Chondrocyte (in vitro differentiated cells): ENCODE data around the gene PHACTR1. TPM values are rescaled to one million over a fixed set of nuclear protein-coding genes. Genes with fewer than 3 reads are reported as not detected.

Source experiments
- DNase-seq: peaks from one replicate; pipeline ENCODE4 v3.0.0; 2021; ENCODE audit warnings: mixed read lengths, low spot score
- H3K27ac Mint-ChIP-seq: one replicate; pipeline ENCODE4 v1.8.0; 2021; ENCODE audit warnings: mild to moderate bottlenecking, moderate library complexity, mixed read lengths; ENCODE audit not compliant: unreplicated experiment
- H3K27me3 Mint-ChIP-seq: 2 replicates; pipeline ENCODE4 v1.8.0; 2021; ENCODE audit warnings: low read depth, mixed read lengths
- H3K36me3 Mint-ChIP-seq: 2 replicates; pipeline ENCODE4 v1.8.0; 2021; ENCODE audit warnings: low read depth, mixed read lengths
- H3K4me1 Mint-ChIP-seq: 2 replicates; pipeline ENCODE4 v1.8.0; 2021; ENCODE audit warnings: low read depth, mild to moderate bottlenecking, mixed read lengths
- H3K4me3 Mint-ChIP-seq: one replicate; pipeline ENCODE4 v1.8.0; 2021; ENCODE audit warnings: mild to moderate bottlenecking, moderate library complexity, mixed read lengths; ENCODE audit not compliant: unreplicated experiment
- H3K9me3 Mint-ChIP-seq: 2 replicates; pipeline ENCODE4 v1.8.0; 2021; ENCODE audit warnings: low read depth, mixed read lengths
- total RNA-seq: library from RNA; stranded (reverse); gene quantifications from 3 replicates; pipeline ENCODE4 v1.2.1, GENCODE V29; 2021
- TF ChIP-seq, protein P1 (sequence below): fragments of 200-600 bp; sonication (generic); IDR thresholded peaks from 2 replicates; pipeline ENCODE4 v1.5.0; 2021; ENCODE audit warnings: antibody characterized with exemption, mild to moderate bottlenecking, moderate library complexity

The PHACTR1 gene
- total RNA-seq, 1 donor from 2014 or later, result 2.1 TPM

GRCh38 chr6:13049666-13050254 lies 333.2 kb downstream of the PHACTR1 start:
- Mint-ChIP-seq H3K27me3 (peaks cover 13% of the 10 kb centered on the region), H3K4me1 (no peaks in the 10 kb centered on the region), H3K27ac (no peak overlapping the region), H3K9me3 (no peaks in the 10 kb centered on the region), H3K36me3 (no peaks in the 10 kb centered on the region), H3K4me3 (no peak overlapping the region)
- TF ChIP-seq, protein P1, sequence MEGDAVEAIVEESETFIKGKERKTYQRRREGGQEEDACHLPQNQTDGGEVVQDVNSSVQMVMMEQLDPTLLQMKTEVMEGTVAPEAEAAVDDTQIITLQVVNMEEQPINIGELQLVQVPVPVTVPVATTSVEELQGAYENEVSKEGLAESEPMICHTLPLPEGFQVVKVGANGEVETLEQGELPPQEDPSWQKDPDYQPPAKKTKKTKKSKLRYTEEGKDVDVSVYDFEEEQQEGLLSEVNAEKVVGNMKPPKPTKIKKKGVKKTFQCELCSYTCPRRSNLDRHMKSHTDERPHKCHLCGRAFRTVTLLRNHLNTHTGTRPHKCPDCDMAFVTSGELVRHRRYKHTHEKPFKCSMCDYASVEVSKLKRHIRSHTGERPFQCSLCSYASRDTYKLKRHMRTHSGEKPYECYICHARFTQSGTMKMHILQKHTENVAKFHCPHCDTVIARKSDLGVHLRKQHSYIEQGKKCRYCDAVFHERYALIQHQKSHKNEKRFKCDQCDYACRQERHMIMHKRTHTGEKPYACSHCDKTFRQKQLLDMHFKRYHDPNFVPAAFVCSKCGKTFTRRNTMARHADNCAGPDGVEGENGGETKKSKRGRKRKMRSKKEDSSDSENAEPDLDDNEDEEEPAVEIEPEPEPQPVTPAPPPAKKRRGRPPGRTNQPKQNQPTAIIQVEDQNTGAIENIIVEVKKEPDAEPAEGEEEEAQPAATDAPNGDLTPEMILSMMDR, result peak; percentile 18
- no peak for DNase-seq

GRCh38 chr6:13053006-13053461 lies 336.5 kb downstream of the PHACTR1 start:
- TF ChIP-seq, protein P1, result no peak
- Mint-ChIP-seq H3K36me3 (peaks cover 1% of the 10 kb centered on the region), H3K9me3 (no peaks in the 10 kb centered on the region), H3K27me3 (peaks cover 19% of the 10 kb centered on the region), H3K27ac (no peak overlapping the region), H3K4me3 (no peak overlapping the region), H3K4me1 (no peaks in the 10 kb centered on the region)
- DNase-seq, result no peak

DNA sequence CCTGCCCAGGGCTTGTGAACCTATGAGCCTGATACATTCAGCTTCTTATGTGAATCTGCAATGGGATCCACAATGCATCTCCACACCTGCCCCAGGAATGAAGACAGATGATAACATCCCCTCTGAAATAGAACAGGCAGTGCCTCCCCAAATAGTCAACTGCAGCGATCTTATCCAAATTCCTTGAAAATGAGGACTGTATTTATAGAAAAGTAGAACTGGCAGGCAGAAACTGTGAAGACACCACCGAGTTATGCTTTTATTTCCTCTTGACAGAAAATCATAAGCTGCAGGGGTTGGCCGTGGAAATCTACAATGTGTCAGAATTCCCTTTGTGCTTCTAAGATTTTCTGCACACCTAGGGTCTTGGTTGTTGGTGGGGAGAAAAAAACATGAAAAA lies 341.5 kb downstream of the PHACTR1 start:
- Mint-ChIP-seq H3K27me3 (peaks cover 6% of the 10 kb centered on the region), H3K9me3 (no peaks in the 10 kb centered on the region), H3K4me1 (no peaks in the 10 kb centered on the region), H3K36me3 (peaks cover 1% of the 10 kb centered on the region), H3K4me3 (no peak overlapping the region), H3K27ac (no peak overlapping the region)
- TF ChIP-seq, protein P1, result no peak
- no peak for DNase-seq

DNA sequence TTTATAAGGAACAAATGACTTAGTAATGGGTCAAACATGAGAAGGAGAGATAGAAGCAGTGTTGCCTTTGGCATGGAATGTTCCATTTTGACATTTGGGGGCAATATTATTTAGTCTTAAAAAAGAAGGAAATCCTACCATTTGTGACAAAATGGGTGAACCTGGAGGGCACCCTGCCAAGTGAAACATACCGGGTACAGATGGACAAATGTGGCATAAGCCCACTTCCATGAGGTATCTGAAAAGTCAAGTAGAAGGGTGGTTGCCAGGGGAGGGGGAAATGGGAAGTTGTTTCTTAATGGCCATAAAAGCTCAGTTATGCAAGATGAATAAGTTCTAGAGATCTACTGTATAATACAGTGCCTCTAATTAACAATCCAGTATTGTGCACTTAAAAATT lies 342.5 kb downstream of the PHACTR1 start:
- H3K9me3 Mint-ChIP-seq, result no peaks in the 10 kb centered on the region
- DNase-seq, result no peak
- H3K27me3 Mint-ChIP-seq, result peaks cover 6% of the 10 kb centered on the region
- H3K4me3 Mint-ChIP-seq, result no peak overlapping the region
- no peaks in the 10 kb centered on the region for H3K4me1 Mint-ChIP-seq
- H3K36me3 Mint-ChIP-seq, result peaks cover 1% of the 10 kb centered on the region
- H3K27ac Mint-ChIP-seq, result no peak overlapping the region
- TF ChIP-seq, protein P1, result no peak

GRCh38 chr6:13063300-13063918 lies 346.8 kb downstream of the PHACTR1 start:
- no peaks in the 10 kb centered on the region for H3K9me3 Mint-ChIP-seq

More at GRCh38 chr6:13063300-13063918, 346.8 kb downstream of the PHACTR1 start:
- no peaks in the 10 kb centered on the region for H3K27me3 Mint-ChIP-seq
- H3K27ac Mint-ChIP-seq, result no peak overlapping the region
- no peaks in the 10 kb centered on the region for H3K36me3 Mint-ChIP-seq
- TF ChIP-seq, protein P1, result no peak
- no peak overlapping the region for H3K4me3 Mint-ChIP-seq
- DNase-seq, result no peak
- H3K4me1 Mint-ChIP-seq, result no peaks in the 10 kb centered on the region
